OCI-LY7 (cell line): ENCODE data around the gene PCDHA4. TPM values are rescaled to one million over a fixed set of nuclear protein-coding genes. Genes with fewer than 3 reads are reported as not detected.
"Not testable (repeated sequence)": the region's sequence is repeated elsewhere in the genome, so short reads cannot be mapped to it uniquely, and the experiment has no call there.

Experiments used
- BruUV-seq: library from RNA; stranded (reverse); fragments of 400-500 nt; replicated peaks from 2 replicates; lab custom pipeline; 2021; lab: Mats Ljungman, UMichigan
- CTCF ChIA-PET: fragments of 300-600 bp; sonication (Branson Sonifier 250); formaldehyde crosslinking; loops from one replicate; lab custom pipeline; 2022; ENCODE audit warnings: antibody characterized with exemption; ENCODE audit not compliant: unreplicated experiment; lab: Charles Lee
- POLR2A ChIA-PET: fragments of 300-600 bp; sonication (Branson Sonifier 250); formaldehyde crosslinking; loops from one replicate; lab custom pipeline; 2022; ENCODE audit warnings: antibody characterized with exemption; lab: Charles Lee
- DNase-seq: peaks from one replicate; pipeline ENCODE4 v3.0.0-alpha.2; 2015; ENCODE audit warnings: low spot score
- H2AFZ ChIP-seq: fragments of 200-600 bp; sonication (generic), shearing (Covaris generic); 2 replicates; pipeline ENCODE4 v1.6.1; 2014; ENCODE audit warnings: mild to moderate bottlenecking, antibody characterized with exemption, low read length, moderate library complexity
- H3K27ac ChIP-seq: fragments of 200-600 bp; sonication (generic); 2 replicates; pipeline ENCODE4 v1.5.1; 2014; ENCODE audit warnings: mixed run types, low read depth, mild to moderate bottlenecking, moderate library complexity, low read length, inconsistent platforms; ENCODE audit not compliant: poor library complexity, severe bottlenecking
- H3K36me3 ChIP-seq: fragments of 200-600 bp; sonication (generic); 2 replicates; pipeline ENCODE4 v1.6.1; 2014; ENCODE audit warnings: mild to moderate bottlenecking, antibody characterized with exemption, low read length, moderate library complexity, mixed read lengths; ENCODE audit not compliant: insufficient read depth
- H3K4me1 ChIP-seq: fragments of 200-600 bp; sonication (generic); 2 replicates; pipeline ENCODE4 v1.5.1; 2014; ENCODE audit warnings: mild to moderate bottlenecking, low read length; ENCODE audit not compliant: insufficient read depth, poor library complexity, severe bottlenecking
- H3K4me2 ChIP-seq: fragments of 200-600 bp; sonication (generic); 2 replicates; pipeline ENCODE4 v1.6.1; 2014; ENCODE audit warnings: mild to moderate bottlenecking, low read length
- H3K4me3 ChIP-seq: fragments of 200-600 bp; sonication (generic); 2 replicates; pipeline ENCODE4 v1.5.1; 2014; ENCODE audit warnings: mild to moderate bottlenecking, low read depth, low read length; ENCODE audit not compliant: poor library complexity, severe bottlenecking
- H3K79me2 ChIP-seq: fragments of 200-600 bp; sonication (generic); 2 replicates; pipeline ENCODE4 v1.6.1; 2016; ENCODE audit warnings: low read depth, mild to moderate bottlenecking, low read length, moderate library complexity, mixed read lengths; ENCODE audit not compliant: insufficient read depth
- H3K9me2 ChIP-seq: fragments of 200-600 bp; sonication (generic); 2 replicates; pipeline ENCODE4 v1.6.1; 2016; ENCODE audit warnings: mild to moderate bottlenecking, low read length, mixed read lengths; ENCODE audit not compliant: insufficient read depth
- H3K9me3 ChIP-seq: fragments of 200-600 bp; sonication (generic); 2 replicates; pipeline ENCODE4 v1.6.1; 2014; ENCODE audit warnings: mild to moderate bottlenecking, mixed run types, low read length, mixed read lengths
- H4K20me1 ChIP-seq: fragments of 200-600 bp; sonication (generic); 2 replicates; pipeline ENCODE4 v1.6.1; 2014; ENCODE audit warnings: mild to moderate bottlenecking, antibody characterized with exemption, low read length, moderate library complexity, mixed read lengths; ENCODE audit not compliant: insufficient read depth
- EZH2phosphoT487 ChIP-seq: fragments of 200-600 bp; sonication (generic); IDR thresholded peaks from 2 replicates; pipeline ENCODE4 v1.6.1; 2018; ENCODE audit warnings: low read depth, borderline replicate concordance, mild to moderate bottlenecking, mixed run types, antibody characterized with exemption, low read length, moderate library complexity, mixed read lengths
- intact Hi-C: fragments of 100-400 bp; cut with micrococcal nuclease; formaldehyde crosslinking; loops from one replicate; pipeline ENCODE4 v1.10.0; 2022; ENCODE audit not compliant: unreplicated experiment
- total RNA-seq, 2 experiments: library from RNA; depleted of rRNA in 1 of 2; stranded (reverse); fragments of >200 nt in 1 of 2; shearing (Covaris generic) in 1 of 2; gene quantifications; 2 replicates each; pipeline ENCODE4 v1.2.3, GENCODE V29; 2014 to 2022
- TF ChIP-seq, protein P1 (sequence below): fragments of 200-600 bp; sonication (generic); conservative IDR thresholded peaks from 2 replicates; pipeline ENCODE4 v1.5.1; 2014; ENCODE audit warnings: mild to moderate bottlenecking, antibody characterized with exemption, low read length, moderate library complexity, mixed read lengths

The PCDHA4 gene
- total RNA-seq, 2 experiments from 2014 or later = not detected

DNA sequence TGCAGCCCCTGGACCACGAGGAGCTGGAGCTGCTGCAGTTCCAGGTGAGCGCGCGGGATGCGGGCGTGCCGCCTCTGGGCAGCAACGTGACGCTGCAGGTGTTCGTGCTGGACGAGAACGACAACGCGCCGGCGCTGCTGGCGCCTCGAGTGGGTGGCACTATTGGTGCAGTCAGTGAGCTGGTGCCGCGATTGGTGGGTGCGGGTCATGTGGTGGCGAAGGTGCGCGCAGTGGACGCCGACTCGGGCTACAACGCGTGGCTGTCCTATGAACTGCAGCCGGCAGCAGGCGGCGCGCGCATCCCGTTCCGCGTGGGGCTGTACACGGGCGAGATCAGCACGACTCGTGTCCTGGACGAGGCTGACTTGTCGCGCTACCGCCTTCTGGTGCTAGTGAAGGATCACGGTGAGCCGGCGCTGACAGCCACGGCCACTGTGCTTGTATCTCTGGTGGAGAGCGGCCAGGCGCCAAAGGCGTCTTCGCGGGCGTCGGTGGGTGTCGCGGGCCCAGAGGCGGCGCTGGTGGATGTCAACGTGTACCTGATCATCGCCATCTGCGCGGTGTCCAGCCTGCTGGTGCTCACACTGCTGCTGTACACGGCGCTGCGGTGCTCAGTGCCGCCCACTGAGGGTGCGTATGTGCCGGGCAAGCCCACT, 18.9 kb upstream of the PCDHA4 start:
- H3K9me2 ChIP-seq, POLR2A ChIA-PET, BruUV-seq, H3K4me2 ChIP-seq, H3K36me3 ChIP-seq, DNase-seq, intact Hi-C loops, H3K27ac ChIP-seq, CTCF ChIA-PET, H2AFZ ChIP-seq, H3K4me3 ChIP-seq, H4K20me1 ChIP-seq, H3K79me2 ChIP-seq, H3K4me1 ChIP-seq, H3K9me3 ChIP-seq: not testable (repeated sequence)

DNA sequence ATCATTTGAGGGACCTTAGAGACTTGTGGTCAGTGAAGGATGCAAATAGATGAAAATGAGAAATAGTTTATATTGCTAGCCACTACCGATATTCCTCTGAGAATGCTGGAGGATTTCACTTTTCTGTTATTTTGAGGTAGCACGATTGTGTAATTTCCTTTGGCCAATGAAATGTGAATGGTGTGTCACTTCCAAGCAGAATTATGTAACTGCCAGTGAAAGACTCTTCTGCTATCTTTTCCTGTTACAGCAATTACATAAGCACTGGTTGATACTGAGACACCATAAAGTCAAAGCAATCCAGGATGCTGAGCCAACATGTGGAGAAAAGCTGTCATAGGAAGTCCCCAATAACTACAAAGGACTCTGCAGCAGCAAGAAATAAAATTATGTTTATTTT, 15.8 kb upstream of the PCDHA4 start:
- Histone ChIP-seq H3K36me3 (no peaks in the 10 kb centered on the region), H3K4me1 (no peaks in the 10 kb centered on the region), H2AFZ (no peak overlapping the region), H3K9me3 (no peaks in the 10 kb centered on the region), H3K9me2 (0 out of 2 replicates have a peak, but pooled peaks cover 2% of the 10 kb centered on the region), H3K27ac (no peak overlapping the region), H3K4me3 (no peak overlapping the region), H4K20me1 (no peaks in the 10 kb centered on the region), H3K79me2 (no peaks in the 10 kb centered on the region), H3K4me2 (no peak overlapping the region)
- ChIA-PET CTCF (no interaction called here), POLR2A (no interaction called here)
- no TSS peak for BruUV-seq
- no peak for DNase-seq
- intact Hi-C loops = no loop called here
- no peak for TF ChIP-seq EZH2phosphoT487
- TF ChIP-seq, protein P1, sequence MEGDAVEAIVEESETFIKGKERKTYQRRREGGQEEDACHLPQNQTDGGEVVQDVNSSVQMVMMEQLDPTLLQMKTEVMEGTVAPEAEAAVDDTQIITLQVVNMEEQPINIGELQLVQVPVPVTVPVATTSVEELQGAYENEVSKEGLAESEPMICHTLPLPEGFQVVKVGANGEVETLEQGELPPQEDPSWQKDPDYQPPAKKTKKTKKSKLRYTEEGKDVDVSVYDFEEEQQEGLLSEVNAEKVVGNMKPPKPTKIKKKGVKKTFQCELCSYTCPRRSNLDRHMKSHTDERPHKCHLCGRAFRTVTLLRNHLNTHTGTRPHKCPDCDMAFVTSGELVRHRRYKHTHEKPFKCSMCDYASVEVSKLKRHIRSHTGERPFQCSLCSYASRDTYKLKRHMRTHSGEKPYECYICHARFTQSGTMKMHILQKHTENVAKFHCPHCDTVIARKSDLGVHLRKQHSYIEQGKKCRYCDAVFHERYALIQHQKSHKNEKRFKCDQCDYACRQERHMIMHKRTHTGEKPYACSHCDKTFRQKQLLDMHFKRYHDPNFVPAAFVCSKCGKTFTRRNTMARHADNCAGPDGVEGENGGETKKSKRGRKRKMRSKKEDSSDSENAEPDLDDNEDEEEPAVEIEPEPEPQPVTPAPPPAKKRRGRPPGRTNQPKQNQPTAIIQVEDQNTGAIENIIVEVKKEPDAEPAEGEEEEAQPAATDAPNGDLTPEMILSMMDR = no peak

DNA sequence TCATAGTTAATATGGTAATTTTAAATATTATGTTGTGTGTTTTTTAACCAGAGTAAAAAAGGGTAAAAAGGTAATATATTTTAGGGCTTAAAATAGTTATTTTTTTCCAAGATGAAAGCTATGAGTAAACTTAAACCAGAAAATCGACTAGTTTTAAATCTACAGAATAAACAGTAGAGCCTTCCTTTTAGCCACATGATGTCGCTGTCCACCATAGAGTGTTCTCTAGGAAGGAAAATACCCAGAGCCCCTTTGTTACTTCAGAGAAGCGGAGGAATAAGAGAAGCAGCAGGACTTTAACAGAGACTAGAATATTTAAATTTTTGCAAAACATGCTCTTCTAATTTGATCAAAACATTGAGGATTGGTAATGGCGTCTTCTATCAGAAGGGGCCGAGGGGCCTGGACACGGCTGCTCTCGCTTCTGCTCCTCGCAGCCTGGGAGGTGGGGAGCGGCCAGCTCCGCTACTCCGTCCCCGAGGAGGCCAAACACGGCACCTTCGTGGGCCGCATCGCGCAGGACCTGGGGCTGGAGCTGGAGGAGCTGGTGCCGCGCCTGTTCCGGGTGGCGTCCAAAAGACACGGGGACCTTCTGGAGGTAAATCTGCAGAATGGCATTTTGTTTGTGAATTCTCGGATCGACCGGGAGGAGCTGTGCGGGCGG, 12.1 kb upstream of the PCDHA4 start, which contains the start of gene PCDHA2:
TSS of gene PCDHA2 (plus strand) at position 258 of the 664 bp plus-strand sequence.
- no peak within 1 kb of the TSS for H3K27ac ChIP-seq
- ChIA-PET CTCF (no interaction called here), POLR2A (no interaction called here)
- no peak within 1 kb of the TSS for H2AFZ ChIP-seq
- BruUV-seq = no TSS peak
- H3K79me2 ChIP-seq = no peaks in the 10 kb centered on the region
- intact Hi-C loops = no loop called here
- no peaks in the 10 kb centered on the region for H3K4me1 ChIP-seq
- no peaks in the 10 kb centered on the region for H3K36me3 ChIP-seq
- TF ChIP-seq, protein P1 = peak; percentile 47; the same call in 1 of the 2 replicates
- no peak for TF ChIP-seq EZH2phosphoT487
- no peak for DNase-seq
- H4K20me1 ChIP-seq = no peaks in the 10 kb centered on the region
- H3K9me3 ChIP-seq = no peaks in the 10 kb centered on the region
- no peak within 1 kb of the TSS for H3K4me2 ChIP-seq
- H3K9me2 ChIP-seq = 0 out of 2 replicates have a peak, but pooled peaks cover 2% of the 10 kb centered on the region
- H3K4me3 ChIP-seq = no peak within 1 kb of the TSS
